HepG2 (cell line): ENCODE results near the gene GBP1. TPM values are rescaled to one million over a fixed set of nuclear protein-coding genes. Genes with fewer than 3 reads are reported as not detected.

ENCODE experiments used
- ATAC-seq: fragments of 200-7000 bp; cut with Tn5 transposase; 3 replicates; pipeline ENCODE4 v1.9.1; 2020; ENCODE audit warnings: mild to moderate bottlenecking, moderate library complexity
- BruUV-seq: library from RNA; stranded (reverse); fragments of 400-500 nt; replicated peaks from 2 replicates; lab custom pipeline; 2021; lab: Mats Ljungman, UMichigan
- CTCF ChIA-PET: fragments of 300-600 bp; formaldehyde crosslinking; extraction: SDS; loops from one replicate; lab custom pipeline; 2021; ENCODE audit warnings: low total read pairs, inconsistent platforms, low intra/inter-chr PET ratio; lab: Yijun Ruan, JAX
- POLR2A ChIA-PET: fragments of 350-600 bp; sonication (Branson Sonifier 250); formaldehyde crosslinking; loops from one replicate; lab custom pipeline; 2020; ENCODE audit warnings: antibody characterized with exemption, inconsistent platforms; lab: Yijun Ruan, JAX
- DNase-seq: peaks from one replicate; pipeline ENCODE4 v3.0.0-alpha.2; 2015; ENCODE audit warnings: low spot score
- FAIRE-seq: peaks from 3 replicates; lab custom pipeline; 2011; peaks lifted over from hg19 to GRCh38; lab: Jason Lieb, UNC
- H2AFZ ChIP-seq: one replicate; pipeline ENCODE4 v1.6.1; 2011; ENCODE audit warnings: low read length, inconsistent platforms
- H3K27ac ChIP-seq: fragments of 300-600 bp; 3 replicates; pipeline ENCODE4 v1.8.0; 2011; ENCODE audit warnings: mixed run types, mild to moderate bottlenecking, mixed read lengths, low read length, inconsistent platforms; ENCODE audit not compliant: insufficient read depth; ENCODE audit errors: extremely low read length
- H3K27me3 ChIP-seq, 2 experiments: fragments of 200-600 bp in 1 of 2; 2 replicates in 1 of 2; 3 replicates in 1 of 2; pipeline versions ENCODE4 v1.6.0 to v1.8.0; 2011; ENCODE audit warnings: low read length in 2 of 2, mild to moderate bottlenecking in 2 of 2, moderate library complexity in 2 of 2, inconsistent platforms in 1 of 2; ENCODE audit not compliant: insufficient read depth in 2 of 2, control insufficient read depth in 1 of 2
- H3K36me3 ChIP-seq, 2 experiments: fragments of 200-600 bp in 1 of 2; replicated peaks in 1 of 2; 2 replicates in 1 of 2; 3 replicates in 1 of 2; pipeline versions ENCODE4 v1.5.1 to v1.8.0; 2011; ENCODE audit warnings: low read length in 2 of 2, inconsistent platforms in 1 of 2; ENCODE audit not compliant: insufficient read depth in 2 of 2, control insufficient read depth in 1 of 2
- H3K4me1 ChIP-seq: 2 replicates; pipeline ENCODE4 v1.5.1; 2012; ENCODE audit warnings: low read length, inconsistent platforms; ENCODE audit not compliant: insufficient read depth
- H3K4me2 ChIP-seq: 2 replicates; pipeline ENCODE4 v1.6.0; 2011; ENCODE audit warnings: low read depth, low read length, inconsistent platforms
- H3K4me3 ChIP-seq, 3 experiments: fragments of 200-600 bp in 1 of 3; sonication (generic), shearing (Covaris generic) in 1 of 3; replicated peaks in 1 of 3; 2 replicates each; pipeline ENCODE4 v1.5.1; 2011 to 2016; ENCODE audit warnings: low read length in 3 of 3, inconsistent platforms in 2 of 3, low read depth in 2 of 3, mild to moderate bottlenecking in 2 of 3, control low read depth in 1 of 3, mixed read lengths in 1 of 3; ENCODE audit not compliant: insufficient read depth in 1 of 3
- H3K79me2 ChIP-seq: one replicate; pipeline ENCODE4 v1.6.1; 2011; ENCODE audit warnings: low read length, inconsistent platforms; ENCODE audit not compliant: insufficient read depth
- H3K9ac ChIP-seq: 2 replicates; pipeline ENCODE4 v1.6.0; 2011; ENCODE audit warnings: mild to moderate bottlenecking, low read depth, low read length, inconsistent platforms; ENCODE audit not compliant: insufficient read depth
- H3K9me3 ChIP-seq: 2 replicates; pipeline ENCODE4 v1.5.1; 2012; ENCODE audit warnings: mild to moderate bottlenecking, low read length
- H4K20me1 ChIP-seq: 2 replicates; pipeline ENCODE4 v1.6.0; 2011; ENCODE audit warnings: inconsistent platforms, mild to moderate bottlenecking, low read length, moderate library complexity; ENCODE audit not compliant: insufficient read depth
- ESRRA ChIP-seq: sonication (generic); formaldehyde crosslinking; IDR thresholded peaks from 2 replicates; pipeline ENCODE4 v1.5.1; 2020; ENCODE audit warnings: mild to moderate bottlenecking, low read depth, missing genetic modification reagents
- HNRNPH1 ChIP-seq: fragments of 200-400 bp; formaldehyde crosslinking; optimal IDR thresholded peaks from 2 replicates; pipeline ENCODE3; 2017; ENCODE audit warnings: mild to moderate bottlenecking, low read depth, low read length
- MAFG ChIP-seq: sonication (generic); formaldehyde crosslinking; IDR thresholded peaks from 2 replicates; pipeline ENCODE4 v1.5.1; 2020; ENCODE audit warnings: mild to moderate bottlenecking, missing genetic modification reagents
- SATB2 ChIP-seq: sonication (generic); formaldehyde crosslinking; IDR thresholded peaks from 2 replicates; pipeline ENCODE4 v1.5.0; 2020; ENCODE audit warnings: missing genetic modification reagents
- YY1 ChIP-seq: IDR thresholded peaks from 2 replicates; pipeline ENCODE4 v1.6.1; 2011; ENCODE audit warnings: low read length, low read depth, moderate library complexity, mild to moderate bottlenecking; ENCODE audit not compliant: insufficient read depth, insufficient replicate concordance
- ZNF256 ChIP-seq: sonication (generic); formaldehyde crosslinking; conservative IDR thresholded peaks from 2 replicates; pipeline ENCODE4 v1.4.0; 2020; ENCODE audit warnings: missing genetic modification reagents
- ZNF350 ChIP-seq: sonication (generic); formaldehyde crosslinking; IDR thresholded peaks from 2 replicates; pipeline ENCODE4 v1.4.0; 2020; ENCODE audit warnings: mild to moderate bottlenecking, low read depth, missing genetic modification reagents, borderline replicate concordance
- ZNF577 ChIP-seq: sonication (generic); formaldehyde crosslinking; IDR thresholded peaks from 2 replicates; pipeline ENCODE4 v1.4.0; 2020; ENCODE audit warnings: mild to moderate bottlenecking, low read depth, missing genetic modification reagents, borderline replicate concordance
- WGBS: methylation state at CpG from one replicate; pipeline ENCODE4 v1.1.6; 2017; ENCODE audit warnings: low lambda C conversion rate; 5-methylcytosine and 5-hydroxymethylcytosine counted together
- in situ Hi-C: cut with HindIII; loops from 2 replicates; pipeline ENCODE4 v1.10.0; 2017; ENCODE audit warnings: low pct_unique_long_range_greater_than_20kb; ENCODE audit not compliant: extremely low pct_ligation_motif_present
- intact Hi-C: fragments of 100-400 bp; cut with micrococcal nuclease; formaldehyde crosslinking; loops from one replicate; pipeline ENCODE4 v1.10.0; 2022; ENCODE audit not compliant: unreplicated experiment
- polyA plus RNA-seq, 8 experiments: library from polyadenylated mRNA; depleted of rRNA in 3 of 8; stranded (reverse) in 7 of 8; unstranded in 1 of 8; fragments of >200 nt; fragmentation: Illumina TruSeq in 4 of 8; extraction: Trizol in 4 of 8; gene quantifications; 2 replicates each; pipeline versions ENCODE4 v1.2.1 to v1.2.3, GENCODE V29; 2011 to 2016; ENCODE audit warnings: low read depth in 4 of 8, missing spikeins in 1 of 8, mixed read lengths in 1 of 8; ENCODE audit not compliant: insufficient read depth in 1 of 8
- total RNA-seq, 5 experiments: library from RNA; depleted of rRNA; stranded (reverse); fragments of >200 nt; fragmentation: Illumina TruSeq; extraction: Trizol; gene quantifications; 2 replicates each; pipeline ENCODE4 v1.2.3, GENCODE V29; 2016; ENCODE audit warnings: low read depth in 1 of 5
- TF ChIP-seq, protein P1 (sequence below): sonication (generic); formaldehyde crosslinking; IDR thresholded peaks from 2 replicates; pipeline ENCODE4 v1.4.0; 2020; ENCODE audit warnings: missing genetic modification reagents
- TF ChIP-seq, protein P2 (sequence below): sonication (generic); formaldehyde crosslinking; conservative IDR thresholded peaks from 2 replicates; pipeline ENCODE4 v1.4.0; 2020; ENCODE audit warnings: missing genetic modification reagents

Gene GBP1
- total and polyA plus RNA-seq, 2 of the 13 experiments (the other 11 are each of a cell fraction or from before 2014, with no cell fraction given) = 0.62 to 2.3 TPM

DNA sequence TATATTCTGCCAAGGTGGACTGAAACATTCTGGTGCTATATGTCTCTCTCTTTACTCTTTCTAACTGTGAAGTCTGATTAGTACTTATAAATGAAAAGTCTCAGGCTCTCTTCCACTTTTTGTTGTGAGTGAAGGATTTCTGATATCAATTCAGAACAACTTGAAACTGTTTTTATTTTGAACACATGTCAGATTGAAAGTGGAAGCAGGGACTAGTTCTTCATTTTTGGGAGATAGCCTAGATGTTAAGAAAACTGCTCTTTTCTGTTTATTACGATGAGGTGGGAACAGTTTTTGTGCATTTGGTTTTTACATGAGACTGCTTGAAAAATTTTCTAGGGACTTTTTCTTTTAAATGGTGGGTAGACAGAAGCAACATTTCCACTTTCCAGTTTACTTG, 27.8 kb downstream of the GBP1 start (continued):
- no peak for TF ChIP-seq MAFG (CRISPR knock-in tag)
- no peak for TF ChIP-seq HNRNPH1
- no peak for TF ChIP-seq ESRRA
- TF ChIP-seq ZNF350 (CRISPR knock-in tag) = no peak

- Histone ChIP-seq H2AFZ (no peak overlapping the region), H3K9me3 (no peaks in the 10 kb centered on the region), H3K79me2 (no peaks in the 10 kb centered on the region), H4K20me1 (no peaks in the 10 kb centered on the region), H3K9ac (no peak overlapping the region), H3K27me3 (no peaks in the 10 kb centered on the region), H3K4me3 (no peak overlapping the region), H3K4me2 (no peak overlapping the region), H3K36me3 (no peaks in the 10 kb centered on the region), H3K4me1 (peaks cover 10% of the 10 kb centered on the region; the same call in 1 of the 2 replicates), H3K27ac (no peak overlapping the region)
- WGBS = 64% methylated on average over 1 of the region's 1 CpG
- in situ Hi-C loops = no loop called here
- DNase-seq = no peak
- TF ChIP-seq YY1 (no peak), ZNF256 (no peak), SATB2 (CRISPR knock-in tag) (no peak), ESRRA (no peak), ZNF577 (CRISPR knock-in tag) (no peak)
- TF ChIP-seq, protein P1, sequence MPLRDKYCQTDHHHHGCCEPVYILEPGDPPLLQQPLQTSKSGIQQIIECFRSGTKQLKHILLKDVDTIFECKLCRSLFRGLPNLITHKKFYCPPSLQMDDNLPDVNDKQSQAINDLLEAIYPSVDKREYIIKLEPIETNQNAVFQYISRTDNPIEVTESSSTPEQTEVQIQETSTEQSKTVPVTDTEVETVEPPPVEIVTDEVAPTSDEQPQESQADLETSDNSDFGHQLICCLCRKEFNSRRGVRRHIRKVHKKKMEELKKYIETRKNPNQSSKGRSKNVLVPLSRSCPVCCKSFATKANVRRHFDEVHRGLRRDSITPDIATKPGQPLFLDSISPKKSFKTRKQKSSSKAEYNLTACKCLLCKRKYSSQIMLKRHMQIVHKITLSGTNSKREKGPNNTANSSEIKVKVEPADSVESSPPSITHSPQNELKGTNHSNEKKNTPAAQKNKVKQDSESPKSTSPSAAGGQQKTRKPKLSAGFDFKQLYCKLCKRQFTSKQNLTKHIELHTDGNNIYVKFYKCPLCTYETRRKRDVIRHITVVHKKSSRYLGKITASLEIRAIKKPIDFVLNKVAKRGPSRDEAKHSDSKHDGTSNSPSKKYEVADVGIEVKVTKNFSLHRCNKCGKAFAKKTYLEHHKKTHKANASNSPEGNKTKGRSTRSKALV = no peak
- TF ChIP-seq, protein P2, sequence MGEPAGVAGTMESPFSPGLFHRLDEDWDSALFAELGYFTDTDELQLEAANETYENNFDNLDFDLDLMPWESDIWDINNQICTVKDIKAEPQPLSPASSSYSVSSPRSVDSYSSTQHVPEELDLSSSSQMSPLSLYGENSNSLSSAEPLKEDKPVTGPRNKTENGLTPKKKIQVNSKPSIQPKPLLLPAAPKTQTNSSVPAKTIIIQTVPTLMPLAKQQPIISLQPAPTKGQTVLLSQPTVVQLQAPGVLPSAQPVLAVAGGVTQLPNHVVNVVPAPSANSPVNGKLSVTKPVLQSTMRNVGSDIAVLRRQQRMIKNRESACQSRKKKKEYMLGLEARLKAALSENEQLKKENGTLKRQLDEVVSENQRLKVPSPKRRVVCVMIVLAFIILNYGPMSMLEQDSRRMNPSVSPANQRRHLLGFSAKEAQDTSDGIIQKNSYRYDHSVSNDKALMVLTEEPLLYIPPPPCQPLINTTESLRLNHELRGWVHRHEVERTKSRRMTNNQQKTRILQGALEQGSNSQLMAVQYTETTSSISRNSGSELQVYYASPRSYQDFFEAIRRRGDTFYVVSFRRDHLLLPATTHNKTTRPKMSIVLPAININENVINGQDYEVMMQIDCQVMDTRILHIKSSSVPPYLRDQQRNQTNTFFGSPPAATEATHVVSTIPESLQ (CRISPR knock-in tag) = no peak
- intact Hi-C loops = no loop called here
- no peak for ATAC-seq
- no TSS peak for BruUV-seq
- ChIA-PET CTCF (no interaction called here), POLR2A (no interaction called here)
- no peak for FAIRE-seq
Measured at GRCh38 chr1:89035080-89035479, 29.9 kb downstream of the GBP1 start.
